AG04450 (cell line): ENCODE measurements around the gene CYP4F22. TPM values are rescaled to one million over a fixed set of nuclear protein-coding genes. Genes with fewer than 3 reads are reported as not detected.

Source experiments
- CTCF ChIA-PET: fragments of 300-600, 350-600 bp; formaldehyde crosslinking; extraction: SDS; loops from one replicate; lab custom pipeline; 2022; ENCODE audit warnings: antibody characterized with exemption, inconsistent platforms; lab: Charles Lee
- POLR2A ChIA-PET: fragments of 350-600 bp; formaldehyde crosslinking; extraction: SDS; loops from one replicate; lab custom pipeline; 2021; ENCODE audit warnings: antibody characterized with exemption, inconsistent platforms; lab: Yijun Ruan, JAX
- DNase-seq: peaks from one replicate; pipeline ENCODE4 v3.0.0-alpha.2; 2011; ENCODE audit warnings: low read depth, low spot score
- H3K27ac ChIP-seq: one replicate; pipeline ENCODE4 v1.5.1; 2012; ENCODE audit warnings: low read depth, low read length, control low read depth
- H3K27me3 ChIP-seq: one replicate; pipeline ENCODE4 v1.6.0; 2012; ENCODE audit warnings: low read length; ENCODE audit not compliant: control insufficient read depth, insufficient read depth
- H3K4me3 ChIP-seq: 2 replicates; pipeline ENCODE4 v1.5.1; 2011; ENCODE audit warnings: mild to moderate bottlenecking, low read depth, low read length, control low read depth
- H3K9me3 ChIP-seq: 2 replicates; pipeline ENCODE4 v1.5.1; 2012; ENCODE audit warnings: low read length; ENCODE audit not compliant: control insufficient read depth, insufficient read depth
- CTCF ChIP-seq: IDR thresholded peaks from 2 replicates; pipeline ENCODE4 v1.5.1; 2011; ENCODE audit warnings: low read depth, low read length, control low read depth, inconsistent platforms
- polyA plus RNA-seq: library from polyadenylated mRNA; depleted of rRNA; stranded (reverse); fragments of >200 nt; gene quantifications from 2 replicates; pipeline ENCODE4 v1.2.3, GENCODE V29; 2011

The CYP4F22 gene
- polyA plus RNA-seq, 1 experiment, result not detected

GRCh38 chr19:15466851-15467733 is 41.2 kb upstream of the CYP4F22 start:
- Histone ChIP-seq H3K27me3 (peaks cover 19% of the 10 kb centered on the region), H3K27ac (no peak overlapping the region), H3K9me3 (peaks cover 7% of the 10 kb centered on the region; the same call in 1 of the 2 replicates), H3K4me3 (no peak overlapping the region)
- POLR2A ChIA-PET, result interaction anchor here (0.6 to 0.8 kb wide), 2 partner anchors 14 to 15 kb away, joined by 3 to 4 read pairs; no protein-coding TSS in a partner anchor
- DNase-seq, result peak; percentile 32
- no peak for TF ChIP-seq CTCF
- CTCF ChIA-PET, result interaction anchor here (0.7 to 1.4 kb wide), 2 partner anchors 375 to 479 kb away, joined by 5 read pairs; no protein-coding TSS in a partner anchor

GRCh38 chr19:15467734-15468214 is 40.6 kb upstream of the CYP4F22 start:
- ChIA-PET POLR2A (interaction anchor here (0.6 kb wide), 1 partner anchor 14 kb away, joined by 3 read pairs; no protein-coding TSS in a partner anchor), CTCF (interaction anchor here (0.6 to 1.4 kb wide), 3 partner anchors 367 to 478 kb away, joined by 3 to 5 read pairs (median 5); no protein-coding TSS in a partner anchor)
- Histone ChIP-seq H3K9me3 (peaks cover 7% of the 10 kb centered on the region; the same call in 1 of the 2 replicates), H3K27me3 (peaks cover 19% of the 10 kb centered on the region), H3K4me3 (no peak overlapping the region), H3K27ac (no peak overlapping the region)
- no peak for DNase-seq
- no peak for TF ChIP-seq CTCF

GRCh38 chr19:15468675-15469512 is 39.4 kb upstream of the CYP4F22 start:
- H3K4me3 ChIP-seq, result no peak overlapping the region
- ChIA-PET CTCF (interaction anchor here (0.6 to 1.4 kb wide), 2 partner anchors 377 to 818 kb away, joined by 5 to 7 read pairs; no protein-coding TSS in a partner anchor), POLR2A (no interaction called here)
- peaks cover 17% of the 10 kb centered on the region for H3K27me3 ChIP-seq
- no peak overlapping the region for H3K27ac ChIP-seq
- TF ChIP-seq CTCF, result no peak
- peaks cover 7% of the 10 kb centered on the region; the same call in 1 of the 2 replicates for H3K9me3 ChIP-seq
- no peak for DNase-seq

- no peak for DNase-seq
- no peak overlapping the region for H3K27ac ChIP-seq
- no peak for TF ChIP-seq CTCF
- CTCF ChIA-PET, result interaction anchor here (0.6 kb wide), 1 partner anchor 819 kb away, joined by 7 read pairs; no protein-coding TSS in a partner anchor
- peaks cover 7% of the 10 kb centered on the region; the same call in 1 of the 2 replicates for H3K9me3 ChIP-seq
- H3K27me3 ChIP-seq, result peaks cover 14% of the 10 kb centered on the region
- H3K4me3 ChIP-seq, result peak overlapping the region; percentile 29
- POLR2A ChIA-PET, result no interaction called here
Measured at GRCh38 chr19:15469513-15470297, 38.6 kb upstream of the CYP4F22 start.
